Caco-2 (cell line): ENCODE measurements around the gene RAMACL. TPM values are rescaled to one million over a fixed set of nuclear protein-coding genes. Genes with fewer than 3 reads are reported as not detected.

ENCODE experiments used
- BruUV-seq: library from RNA; stranded (reverse); fragments of 400-500 nt; replicated peaks from 2 replicates; lab custom pipeline; 2021; lab: Mats Ljungman, UMichigan
- CTCF ChIA-PET: fragments of 300-600 bp; sonication (Branson Sonifier 250); formaldehyde crosslinking; loops from one replicate; lab custom pipeline; 2022; ENCODE audit warnings: antibody characterized with exemption; lab: Charles Lee
- POLR2A ChIA-PET: fragments of 300-600 bp; sonication (Branson Sonifier 250); formaldehyde crosslinking; loops from one replicate; lab custom pipeline; 2022; ENCODE audit warnings: antibody characterized with exemption; lab: Charles Lee
- DNase-seq, 2 experiments: peaks; one replicate each; pipeline versions ENCODE4 v3.0.0 to v3.0.0-alpha.2; 2020 to 2022
- H3K27me3 ChIP-seq: replicated peaks from 2 replicates; pipeline ENCODE4 v1.6.0; 2011; ENCODE audit warnings: low read length; ENCODE audit not compliant: control insufficient read depth, insufficient read depth
- H3K36me3 ChIP-seq: 2 replicates; pipeline ENCODE4 v1.5.1; 2011; ENCODE audit warnings: low read length; ENCODE audit not compliant: control insufficient read depth, insufficient read depth
- H3K4me1 ChIP-seq: fragments of 250-450 bp; sonication (Bioruptor Pico); 2 replicates; pipeline ENCODE4 v1.5.1; 2020; ENCODE audit warnings: mild to moderate bottlenecking
- H3K4me3 ChIP-seq: 2 replicates; pipeline ENCODE4 v1.5.1; 2011; ENCODE audit warnings: low read depth, mild to moderate bottlenecking, control low read depth, low read length
- H3K9me3 ChIP-seq: fragments of 250-450 bp; sonication (Bioruptor Pico); 2 replicates; pipeline ENCODE4 v1.5.1; 2020; ENCODE audit warnings: mild to moderate bottlenecking, moderate library complexity
- H3K27ac Mint-ChIP-seq: one replicate; pipeline ENCODE4 v1.8.0; 2022; ENCODE audit warnings: mixed read lengths; ENCODE audit not compliant: unreplicated experiment
- H3K27me3 Mint-ChIP-seq: one replicate; pipeline ENCODE4 v1.8.0; 2022; ENCODE audit warnings: mixed read lengths; ENCODE audit not compliant: insufficient read depth, unreplicated experiment
- H3K36me3 Mint-ChIP-seq: one replicate; pipeline ENCODE4 v1.8.0; 2022; ENCODE audit warnings: mild to moderate bottlenecking, mixed read lengths; ENCODE audit not compliant: insufficient read depth, unreplicated experiment
- H3K4me1 Mint-ChIP-seq: one replicate; pipeline ENCODE4 v1.8.0; 2022; ENCODE audit warnings: low read depth, mixed read lengths; ENCODE audit not compliant: unreplicated experiment
- H3K4me3 Mint-ChIP-seq: one replicate; pipeline ENCODE4 v1.8.0; 2022; ENCODE audit warnings: mild to moderate bottlenecking, moderate library complexity, mixed read lengths; ENCODE audit not compliant: unreplicated experiment
- H3K9me3 Mint-ChIP-seq: one replicate; pipeline ENCODE4 v1.8.0; 2022; ENCODE audit warnings: mixed read lengths; ENCODE audit not compliant: unreplicated experiment
- intact Hi-C: fragments of 100-400 bp; cut with micrococcal nuclease; formaldehyde crosslinking; loops from one replicate; pipeline ENCODE4 v1.10.0; 2022; ENCODE audit not compliant: unreplicated experiment
- total RNA-seq: library from RNA; stranded (reverse); gene quantifications from 2 replicates; pipeline ENCODE4 v1.2.3, GENCODE V29; 2022
- TF ChIP-seq, protein P1 (sequence below), 2 experiments: fragments of 200-600 bp in 1 of 2; IDR thresholded peaks; 1 replicate in 1 of 2; 2 replicates in 1 of 2; pipeline versions ENCODE4 v1.5.1 to v1.8.0; 2011 to 2022; ENCODE audit warnings: antibody characterized with exemption in 1 of 2, control low read depth in 1 of 2, inconsistent platforms in 1 of 2, low read depth in 1 of 2, low read length in 1 of 2, mild to moderate bottlenecking in 1 of 2, moderate library complexity in 1 of 2; ENCODE audit not compliant: insufficient read depth in 1 of 2, severe bottlenecking in 1 of 2, unreplicated experiment in 1 of 2

The RAMACL gene
- total RNA-seq, 1 experiment from 2014 or later, result 0.20 TPM

DNA sequence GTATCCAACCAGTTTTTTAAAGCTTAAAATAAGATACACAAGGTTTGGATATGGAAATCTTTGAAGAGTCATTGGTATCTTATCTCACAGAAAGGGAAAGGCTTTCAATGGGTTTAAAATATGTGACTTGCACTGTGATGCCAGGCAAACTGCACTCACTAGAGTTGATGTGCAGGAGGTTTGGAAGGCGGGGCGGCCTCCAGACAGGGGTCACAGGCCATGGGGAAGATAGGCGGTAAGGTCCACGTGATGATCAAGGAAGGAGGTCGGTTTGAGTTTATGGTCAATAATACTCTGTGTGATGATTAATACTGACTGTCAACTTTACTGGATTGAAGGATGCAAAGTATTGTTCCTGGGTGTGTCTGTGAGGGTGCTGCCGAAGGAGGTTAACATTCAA is 9.5 kb upstream of the RAMACL start:
- no peaks in the 10 kb centered on the region for H3K4me1 Mint-ChIP-seq
- Histone ChIP-seq H3K4me1 (no peaks in the 10 kb centered on the region), H3K9me3 (no peaks in the 10 kb centered on the region), H3K36me3 (no peaks in the 10 kb centered on the region), H3K27me3 (no peaks in the 10 kb centered on the region; the same call in 1 of the 2 replicates), H3K4me3 (no peak overlapping the region)
- H3K9me3 Mint-ChIP-seq, result no peaks in the 10 kb centered on the region
- CTCF ChIA-PET, result no interaction called here
- BruUV-seq, result no TSS peak
- no peak overlapping the region for H3K4me3 Mint-ChIP-seq
- no peak overlapping the region for H3K27ac Mint-ChIP-seq
- H3K36me3 Mint-ChIP-seq, result no peaks in the 10 kb centered on the region
- intact Hi-C loops, result no loop called here
- POLR2A ChIA-PET, result no interaction called here
- H3K27me3 Mint-ChIP-seq, result peaks cover 24% of the 10 kb centered on the region
- no peak for DNase-seq
- TF ChIP-seq, protein P1, sequence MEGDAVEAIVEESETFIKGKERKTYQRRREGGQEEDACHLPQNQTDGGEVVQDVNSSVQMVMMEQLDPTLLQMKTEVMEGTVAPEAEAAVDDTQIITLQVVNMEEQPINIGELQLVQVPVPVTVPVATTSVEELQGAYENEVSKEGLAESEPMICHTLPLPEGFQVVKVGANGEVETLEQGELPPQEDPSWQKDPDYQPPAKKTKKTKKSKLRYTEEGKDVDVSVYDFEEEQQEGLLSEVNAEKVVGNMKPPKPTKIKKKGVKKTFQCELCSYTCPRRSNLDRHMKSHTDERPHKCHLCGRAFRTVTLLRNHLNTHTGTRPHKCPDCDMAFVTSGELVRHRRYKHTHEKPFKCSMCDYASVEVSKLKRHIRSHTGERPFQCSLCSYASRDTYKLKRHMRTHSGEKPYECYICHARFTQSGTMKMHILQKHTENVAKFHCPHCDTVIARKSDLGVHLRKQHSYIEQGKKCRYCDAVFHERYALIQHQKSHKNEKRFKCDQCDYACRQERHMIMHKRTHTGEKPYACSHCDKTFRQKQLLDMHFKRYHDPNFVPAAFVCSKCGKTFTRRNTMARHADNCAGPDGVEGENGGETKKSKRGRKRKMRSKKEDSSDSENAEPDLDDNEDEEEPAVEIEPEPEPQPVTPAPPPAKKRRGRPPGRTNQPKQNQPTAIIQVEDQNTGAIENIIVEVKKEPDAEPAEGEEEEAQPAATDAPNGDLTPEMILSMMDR (IDR thresholded peaks at IDR 0.05; ENCODE audit: insufficient read depth in 1 of 2, low read depth in 1 of 2, low read length in 1 of 2, severe bottlenecking in 1 of 2, unreplicated experiment in 1 of 2), result no peak

DNA sequence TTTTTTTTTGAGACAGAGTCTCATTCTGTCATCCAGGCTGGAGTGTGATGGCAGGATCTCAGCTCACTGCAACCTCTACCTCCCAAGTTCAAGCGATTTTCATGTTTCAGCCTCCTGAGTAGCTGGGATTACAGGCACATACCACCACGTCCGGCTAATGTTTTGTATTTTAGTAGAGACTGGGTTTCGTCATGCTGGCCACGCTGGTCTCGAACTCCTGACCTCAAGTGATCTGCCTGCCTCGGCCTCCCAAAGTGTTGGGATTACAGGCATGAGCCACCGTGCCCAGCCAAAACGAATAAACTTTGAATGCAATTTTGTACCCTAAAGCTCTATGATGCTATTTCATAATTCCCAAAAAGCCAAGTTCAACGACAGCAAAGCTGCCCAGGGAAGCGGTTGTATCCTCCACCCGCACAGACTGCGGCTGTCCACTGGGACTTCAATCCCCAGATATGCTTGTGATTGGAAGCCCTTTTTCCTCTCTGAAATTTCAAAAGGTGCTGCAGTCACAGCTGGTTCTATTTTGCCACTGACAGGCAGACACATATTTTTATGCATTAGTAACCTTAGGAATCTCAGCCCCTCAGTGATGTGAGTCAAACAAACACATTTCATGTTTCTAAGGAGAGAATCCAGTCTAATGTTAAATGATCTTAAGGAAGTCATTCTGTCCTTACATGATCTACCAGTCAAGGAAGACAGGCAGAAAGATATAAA is 8.7 kb upstream of the RAMACL start:
- H3K36me3 Mint-ChIP-seq, result no peaks in the 10 kb centered on the region
- no peak overlapping the region for H3K4me3 ChIP-seq
- BruUV-seq, result no TSS peak
- no peaks in the 10 kb centered on the region; the same call in 1 of the 2 replicates for H3K27me3 ChIP-seq
- H3K4me1 Mint-ChIP-seq, result no peaks in the 10 kb centered on the region
- TF ChIP-seq, protein P1 (IDR thresholded peaks at IDR 0.05; ENCODE audit: insufficient read depth in 1 of 2, low read depth in 1 of 2, low read length in 1 of 2, severe bottlenecking in 1 of 2, unreplicated experiment in 1 of 2), result no peak
- POLR2A ChIA-PET, result no interaction called here
- intact Hi-C loops, result no loop called here
- no peaks in the 10 kb centered on the region for H3K4me1 ChIP-seq
- no peaks in the 10 kb centered on the region for H3K9me3 ChIP-seq
- no peak overlapping the region for H3K4me3 Mint-ChIP-seq
- H3K9me3 Mint-ChIP-seq, result no peaks in the 10 kb centered on the region
- CTCF ChIA-PET, result no interaction called here
- H3K27me3 Mint-ChIP-seq, result peaks cover 21% of the 10 kb centered on the region
- H3K36me3 ChIP-seq, result no peaks in the 10 kb centered on the region
- DNase-seq, result no peak
- no peak overlapping the region for H3K27ac Mint-ChIP-seq

DNA sequence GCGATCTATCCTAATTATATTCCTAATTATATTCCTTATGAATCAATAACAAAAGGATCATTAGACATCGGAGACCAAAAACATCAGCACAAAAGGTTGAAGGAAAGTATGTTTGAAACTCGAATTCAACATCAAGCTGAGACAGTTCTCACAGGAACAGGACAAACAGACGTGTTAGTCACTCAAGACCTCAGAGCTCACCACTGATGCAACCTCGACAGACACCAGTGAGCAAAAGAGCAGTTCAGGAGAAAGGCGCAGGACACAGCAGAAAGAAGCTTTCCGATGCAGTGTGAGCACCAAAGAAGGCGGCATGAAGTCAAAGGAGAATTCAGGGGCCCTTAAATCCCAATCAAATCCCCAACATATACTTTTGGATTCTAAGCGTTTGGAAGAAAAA is 6.3 kb upstream of the RAMACL start:
- H3K36me3 ChIP-seq, result no peaks in the 10 kb centered on the region
- H3K36me3 Mint-ChIP-seq, result no peaks in the 10 kb centered on the region
- H3K9me3 ChIP-seq, result no peaks in the 10 kb centered on the region
- no peaks in the 10 kb centered on the region for H3K4me1 Mint-ChIP-seq
- BruUV-seq, result no TSS peak
- H3K4me1 ChIP-seq, result no peaks in the 10 kb centered on the region
- intact Hi-C loops, result no loop called here
- POLR2A ChIA-PET, result no interaction called here
- no peaks in the 10 kb centered on the region; the same call in 1 of the 2 replicates for H3K27me3 ChIP-seq
- no peaks in the 10 kb centered on the region for H3K9me3 Mint-ChIP-seq
- H3K27me3 Mint-ChIP-seq, result peaks cover 22% of the 10 kb centered on the region
- no peak overlapping the region for H3K4me3 Mint-ChIP-seq
- TF ChIP-seq, protein P1 (IDR thresholded peaks at IDR 0.05; ENCODE audit: insufficient read depth in 1 of 2, low read depth in 1 of 2, low read length in 1 of 2, severe bottlenecking in 1 of 2, unreplicated experiment in 1 of 2), result no peak
- no peak overlapping the region for H3K4me3 ChIP-seq
- no peak for DNase-seq
- CTCF ChIA-PET, result no interaction called here
- H3K27ac Mint-ChIP-seq, result no peak overlapping the region
